HG02588 (cell line): ENCODE results near the gene AZIN2.

Experiments
- ATAC-seq: cut with Tn5 transposase; IDR thresholded peaks from one replicate; pipeline ENCODE4 v1.9.1; 2021; ENCODE audit warnings: mild to moderate bottlenecking, moderate library complexity; ENCODE audit not compliant: unreplicated experiment

The AZIN2 gene

DNA sequence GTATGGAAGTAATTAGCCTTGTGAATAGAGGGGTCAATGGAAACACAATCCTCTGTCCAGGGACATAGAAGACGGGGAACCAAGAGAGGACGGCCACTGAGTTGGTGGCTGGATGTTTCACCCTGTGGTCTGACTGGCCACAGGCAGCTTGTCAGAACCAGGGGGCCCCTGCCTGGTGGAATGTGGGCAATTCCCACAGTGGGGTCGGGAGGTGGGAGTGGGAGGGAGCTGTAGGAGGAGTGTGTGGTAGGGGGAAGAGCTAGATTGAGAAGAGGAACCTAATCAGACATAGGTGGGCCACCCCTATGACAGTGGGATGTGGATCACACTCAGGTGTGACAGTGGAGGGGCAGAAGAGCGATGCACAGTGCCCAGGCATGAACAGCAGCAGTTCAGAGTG, 69.6 kb downstream of the AZIN2 start:
- no peak for ATAC-seq

DNA sequence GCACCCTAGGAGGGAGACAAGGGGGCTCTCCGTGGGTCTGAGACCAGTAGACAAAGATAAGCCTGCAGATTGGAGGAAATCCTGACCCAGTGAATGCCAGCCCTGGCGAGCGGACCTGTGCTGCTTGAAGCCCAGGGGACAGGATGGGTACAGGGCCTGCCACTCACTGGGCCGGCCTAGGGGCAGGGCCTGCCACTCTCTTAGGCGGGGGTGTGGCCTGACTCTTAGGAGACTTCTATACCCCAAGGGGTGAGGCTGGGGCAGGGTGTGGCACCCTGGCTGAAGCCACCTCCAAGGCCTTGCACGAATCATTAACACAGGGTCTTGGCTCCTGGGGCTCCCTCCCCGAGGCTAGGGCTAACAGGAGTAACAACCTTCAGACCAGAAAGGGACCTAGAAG, 70.2 kb downstream of the AZIN2 start:
- ATAC-seq: no peak

DNA sequence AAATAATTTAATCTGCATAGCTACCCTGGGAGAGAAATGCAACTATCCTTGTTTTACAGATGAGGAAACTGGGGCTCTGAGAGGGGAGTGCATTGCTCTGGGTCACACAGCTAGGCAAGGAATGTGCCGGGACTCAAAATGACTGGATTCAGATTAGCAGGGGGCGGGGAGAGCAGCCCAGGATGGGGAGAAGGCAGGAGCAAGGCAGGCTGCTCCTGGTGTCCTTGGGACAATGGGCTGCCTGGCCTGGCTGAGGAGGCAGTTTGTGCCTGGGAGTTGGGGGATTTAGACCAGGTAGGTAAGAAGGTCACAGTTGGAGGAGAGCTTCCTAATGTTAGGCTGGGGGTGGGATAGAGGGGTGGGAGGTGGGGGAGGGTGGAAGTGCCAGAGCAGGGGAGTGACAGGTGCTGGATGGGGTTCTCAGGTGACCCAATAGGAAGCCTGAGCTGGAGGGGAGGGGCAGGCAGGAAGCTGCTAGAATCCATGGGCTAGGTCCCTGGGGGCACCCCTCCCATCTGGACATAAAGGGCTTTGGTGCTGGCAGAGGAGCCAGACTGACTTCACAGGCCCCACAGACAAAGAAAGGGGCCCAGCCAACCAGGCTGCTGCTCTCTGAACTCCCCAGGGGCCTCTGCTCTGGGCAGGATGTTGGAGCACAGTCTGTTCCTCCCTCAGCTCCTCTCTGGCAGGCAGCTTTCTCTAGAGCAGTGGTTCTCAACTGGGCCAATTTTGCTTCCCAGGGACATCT, 71.9 kb downstream of the AZIN2 start:
- no peak for ATAC-seq

DNA sequence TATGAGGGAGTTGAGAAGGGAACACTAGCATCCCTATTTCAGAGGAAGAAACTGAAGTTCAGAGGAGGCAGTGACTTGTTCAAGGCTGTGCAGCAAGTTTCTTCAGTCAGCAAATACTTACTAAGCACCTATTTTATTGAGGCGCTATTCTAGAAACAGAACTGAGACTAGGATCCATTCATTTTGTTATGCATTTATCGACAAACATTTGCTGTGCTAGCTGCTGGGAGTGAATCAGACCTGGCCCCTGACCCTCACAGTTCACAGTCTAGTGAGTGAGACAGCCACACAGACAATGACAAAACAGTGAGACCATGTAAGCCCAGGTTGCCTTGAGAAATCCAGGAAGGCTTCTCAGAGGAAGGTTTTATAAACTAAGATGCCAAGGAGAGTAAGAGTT, 72.7 kb downstream of the AZIN2 start:
- ATAC-seq: no peak

DNA sequence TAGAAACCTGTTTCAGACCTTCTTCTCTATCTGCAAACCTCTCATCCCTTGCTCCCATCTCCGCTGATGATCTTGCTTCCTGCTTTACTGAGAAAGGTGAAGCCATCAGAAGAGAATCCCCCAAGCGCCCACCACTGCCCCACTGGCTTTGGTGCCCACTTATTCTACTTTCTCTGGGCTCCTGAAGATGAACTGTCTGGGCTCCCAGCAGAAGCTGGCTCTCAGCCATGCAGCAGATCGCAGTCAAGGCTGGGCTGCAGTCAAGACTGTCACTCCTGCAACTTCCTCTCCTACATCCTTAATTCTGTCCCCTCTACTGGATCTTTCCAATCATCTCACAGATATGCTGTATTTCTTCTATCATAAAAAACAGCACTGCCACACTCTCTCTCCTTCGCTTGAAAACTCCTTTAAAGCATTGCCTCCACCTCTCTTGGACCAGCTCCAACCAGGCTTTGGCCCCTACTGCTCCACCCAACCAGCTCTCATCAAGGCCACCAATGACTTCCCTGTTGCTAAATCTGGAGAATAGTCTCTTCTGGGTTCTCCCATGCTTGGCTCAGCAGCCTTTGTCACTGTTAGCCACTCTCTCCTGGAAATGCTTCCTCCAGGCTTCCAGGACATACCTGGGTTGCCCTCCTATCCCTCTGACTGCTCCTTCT, 75.1 kb downstream of the AZIN2 start:
- no peak for ATAC-seq

DNA sequence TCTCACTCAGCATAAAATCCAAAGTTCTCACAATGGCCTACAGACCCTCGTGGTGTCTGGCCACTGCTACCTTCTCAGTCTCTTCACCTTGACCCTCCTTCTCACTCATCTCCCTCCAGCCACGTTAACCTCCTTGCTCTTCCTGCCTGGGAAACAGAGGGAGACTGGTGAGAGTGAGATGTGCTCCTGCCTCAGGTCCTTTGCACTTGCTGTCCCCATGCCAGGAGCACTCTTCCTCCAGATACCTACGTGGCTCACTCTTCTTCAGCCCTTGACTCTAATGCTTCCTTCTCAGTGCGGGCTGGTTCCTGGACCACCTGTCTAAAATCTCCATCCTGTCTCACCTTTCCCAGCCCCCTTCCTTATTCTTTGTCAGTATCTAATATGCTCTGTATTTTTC, 76.2 kb downstream of the AZIN2 start:
- ATAC-seq: no peak

DNA sequence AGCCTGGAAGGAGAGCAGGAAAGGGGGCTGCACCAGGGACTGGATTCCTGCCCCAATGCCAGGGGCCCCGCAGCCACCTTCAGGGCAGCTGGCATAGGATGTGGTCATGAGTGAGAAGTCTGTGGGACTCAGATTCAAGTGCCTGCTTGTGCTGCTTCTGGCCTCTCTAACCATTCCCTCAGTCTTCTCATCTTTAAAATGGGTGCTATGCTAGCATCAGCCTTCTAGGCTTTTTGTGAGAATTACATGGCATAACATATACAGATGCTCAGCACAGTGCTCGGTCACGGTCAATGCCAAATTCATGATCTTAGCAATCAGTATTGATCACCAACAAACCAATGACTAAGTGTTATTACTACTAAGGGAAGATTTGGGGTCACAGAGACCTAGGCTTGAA, 77.4 kb downstream of the AZIN2 start:
- no peak for ATAC-seq

DNA sequence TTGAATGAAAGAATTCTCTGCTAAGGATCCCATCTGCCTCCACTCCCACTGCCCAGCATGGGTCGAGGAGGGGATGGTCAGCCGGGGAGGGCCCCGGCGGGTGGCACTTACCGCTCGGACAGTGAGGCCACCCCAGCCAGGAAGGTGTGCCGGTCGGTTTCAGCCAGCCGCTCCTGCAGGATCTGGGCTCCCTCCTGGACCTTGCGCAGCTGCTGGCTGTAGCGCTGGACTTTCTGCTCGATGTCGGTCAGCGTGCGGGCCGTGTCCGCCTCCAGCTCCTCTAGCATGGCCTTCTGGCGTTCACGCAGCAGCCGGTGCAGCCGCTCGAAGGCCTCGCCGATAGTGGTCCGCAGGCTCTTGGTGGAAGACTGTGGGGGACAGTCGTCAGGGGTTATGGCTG, 78.6 kb downstream of the AZIN2 start:
- ATAC-seq: no peak

DNA sequence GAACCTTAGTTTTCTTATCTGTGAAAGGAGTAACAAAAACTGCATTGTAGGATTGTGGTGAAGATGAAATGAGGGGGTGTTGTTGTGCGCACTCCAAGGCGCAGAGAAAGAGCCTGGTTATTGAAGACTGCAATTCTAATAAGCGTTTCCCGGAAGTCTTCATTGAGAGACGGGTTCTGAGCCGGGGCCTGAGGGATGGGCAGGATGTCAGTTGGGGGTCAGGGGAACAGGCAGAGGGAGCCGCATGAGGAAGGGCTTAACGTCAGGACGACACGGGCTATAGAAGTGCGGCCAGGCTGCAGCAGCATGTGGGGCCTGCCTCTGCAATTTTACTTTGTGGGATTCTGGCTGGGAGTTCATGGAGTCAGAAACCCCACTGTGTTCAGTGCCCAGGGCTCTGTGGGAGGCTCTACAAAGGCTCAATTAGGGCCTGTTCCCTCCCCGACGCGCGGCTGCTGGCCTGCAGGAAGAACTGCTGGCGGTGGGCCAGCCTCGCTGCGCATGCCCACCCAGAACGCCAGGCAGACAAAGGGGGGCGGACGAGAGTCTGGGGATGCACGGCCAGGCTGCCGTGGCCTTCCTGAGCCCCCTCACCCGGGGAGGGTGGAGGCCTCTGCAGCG, 80.2 kb downstream of the AZIN2 start:
- no peak for ATAC-seq

DNA sequence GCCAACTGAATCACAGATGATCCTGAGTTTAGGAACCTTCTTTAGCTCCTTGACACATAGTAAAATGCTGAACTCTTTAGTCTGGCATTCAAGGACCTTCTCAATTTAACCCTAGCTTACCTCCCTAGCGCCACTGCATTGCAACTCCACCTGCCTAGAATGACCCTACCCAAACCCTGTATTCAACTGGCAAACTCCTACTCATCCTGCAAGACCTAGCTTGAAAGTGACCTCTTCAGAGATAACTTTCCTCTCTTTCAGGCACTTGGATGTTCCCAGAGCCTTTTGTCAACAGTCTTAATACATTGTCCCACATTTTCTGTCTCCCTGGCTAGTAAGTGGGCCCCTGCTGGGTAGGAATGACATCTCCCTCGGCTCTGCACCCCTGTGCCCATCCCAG, 81.2 kb downstream of the AZIN2 start:
- ATAC-seq: no peak

DNA sequence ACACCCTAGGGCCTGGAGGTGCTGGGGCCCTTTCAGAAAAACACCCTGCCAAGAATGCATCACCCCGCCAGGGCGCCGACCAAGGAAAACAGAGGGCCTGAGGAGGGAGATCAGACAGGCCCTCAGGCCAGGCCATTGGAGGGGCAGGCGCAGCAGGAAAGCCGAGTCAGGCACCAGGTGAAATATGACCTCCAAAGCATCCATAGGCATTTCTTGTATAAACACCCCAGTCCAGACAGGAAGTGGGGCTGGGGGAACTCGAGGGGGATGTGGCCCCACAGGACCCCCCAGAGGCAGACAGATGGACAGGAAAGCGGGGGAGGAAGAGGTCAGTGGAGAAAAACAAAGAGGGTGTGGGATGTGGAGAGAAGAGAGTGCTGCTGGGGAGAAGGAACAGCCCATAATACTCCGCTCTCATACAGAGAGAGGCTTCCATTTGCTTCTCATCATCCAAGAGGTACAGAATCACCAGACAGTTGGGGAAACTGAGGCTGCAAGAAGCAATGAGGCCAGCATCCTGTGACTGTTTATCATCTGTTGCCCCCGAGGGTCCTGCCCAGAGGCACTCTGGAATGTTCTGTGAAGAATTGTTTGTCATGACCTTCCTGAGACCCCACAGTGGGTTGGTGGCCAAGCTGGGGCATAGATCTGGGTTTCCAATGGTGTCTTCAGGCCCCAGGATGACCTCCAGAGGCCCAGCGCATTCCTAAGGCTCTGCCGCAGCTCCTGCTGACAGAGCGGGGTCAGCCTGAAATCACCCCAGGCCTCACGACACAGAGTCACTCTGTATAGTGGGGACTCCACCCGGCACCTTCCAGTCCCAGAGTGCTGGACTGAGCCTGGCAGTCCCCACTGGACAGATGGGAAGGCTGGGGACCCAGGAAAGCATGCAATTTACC, 82.9 kb downstream of the AZIN2 start:
- ATAC-seq: no peak

DNA sequence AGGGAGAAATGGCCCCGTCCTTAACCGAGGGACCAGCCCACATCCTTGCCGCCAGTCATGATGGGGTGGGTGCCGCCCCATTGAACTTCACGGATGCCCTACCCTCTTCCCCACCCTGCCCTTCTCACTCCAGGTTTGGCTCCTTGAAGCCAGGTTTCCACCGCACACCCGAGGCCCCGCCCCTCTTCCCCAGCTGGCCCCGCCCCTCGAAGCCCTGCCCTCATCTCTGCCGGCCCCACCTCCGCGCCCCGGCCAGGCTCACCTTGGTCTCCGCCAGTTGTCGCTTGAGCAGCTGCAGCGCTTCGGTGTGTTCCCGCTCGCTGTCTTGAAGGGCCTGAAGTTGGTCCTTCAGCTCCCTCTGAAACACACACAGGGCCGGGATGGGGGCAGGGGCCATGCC, 84.3 kb downstream of the AZIN2 start:
- ATAC-seq: no peak

DNA sequence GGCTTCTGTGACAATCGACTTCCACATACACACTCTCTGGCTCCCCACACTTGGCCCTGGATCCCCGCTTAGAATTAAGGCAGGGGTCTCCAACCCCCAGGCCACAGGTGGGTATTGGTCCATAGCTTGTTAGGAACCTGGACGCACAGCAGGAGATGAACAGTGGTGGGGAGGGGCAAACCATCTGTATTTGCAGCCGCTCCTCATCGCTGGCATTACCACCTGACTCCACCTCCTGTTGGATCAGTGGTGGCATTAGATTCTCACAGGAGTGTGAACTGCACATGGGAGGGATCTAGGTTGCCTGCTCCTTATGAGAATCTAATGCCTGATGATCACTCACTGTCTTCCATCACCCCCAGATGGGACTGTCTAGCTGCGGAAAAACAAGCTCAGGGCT, 84.9 kb downstream of the AZIN2 start:
- ATAC-seq: no peak

DNA sequence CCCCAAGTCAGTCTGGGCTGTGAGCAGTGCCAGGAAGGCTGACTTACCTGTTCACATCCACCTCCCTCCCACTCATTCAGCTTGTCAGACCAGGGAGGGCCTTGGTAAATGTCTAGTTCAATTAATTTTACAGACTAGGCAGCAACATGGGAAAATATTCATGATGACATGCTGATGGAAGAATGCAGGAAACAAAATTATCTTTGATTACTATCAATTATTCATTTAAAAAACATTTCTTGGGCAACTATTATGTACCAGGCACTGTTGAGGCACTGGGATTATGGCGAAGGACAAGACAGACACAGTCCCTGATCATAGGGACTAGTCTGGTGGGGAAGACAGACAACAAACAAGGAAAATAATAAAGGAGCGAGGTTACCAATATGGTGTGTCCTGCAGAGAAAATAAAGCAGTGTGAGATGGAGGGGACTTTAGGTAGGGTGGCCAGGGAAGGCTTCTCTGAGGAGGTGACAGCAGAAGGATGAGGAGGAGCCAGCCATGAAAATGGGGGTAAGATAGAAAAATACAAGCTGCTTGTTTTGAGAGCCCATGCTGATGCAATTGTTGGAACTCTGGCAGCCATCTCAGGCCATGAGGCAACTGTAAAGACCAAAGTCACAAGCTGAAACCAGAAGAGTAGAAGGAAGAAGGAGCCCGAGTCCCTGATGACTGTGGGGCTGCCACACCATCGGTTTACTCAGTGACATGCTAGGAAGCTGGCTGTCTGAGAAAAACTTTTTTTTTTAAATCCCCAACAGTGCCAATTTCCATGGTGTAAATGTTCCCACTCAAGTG, 86.9 kb downstream of the AZIN2 start:
- ATAC-seq: no peak

DNA sequence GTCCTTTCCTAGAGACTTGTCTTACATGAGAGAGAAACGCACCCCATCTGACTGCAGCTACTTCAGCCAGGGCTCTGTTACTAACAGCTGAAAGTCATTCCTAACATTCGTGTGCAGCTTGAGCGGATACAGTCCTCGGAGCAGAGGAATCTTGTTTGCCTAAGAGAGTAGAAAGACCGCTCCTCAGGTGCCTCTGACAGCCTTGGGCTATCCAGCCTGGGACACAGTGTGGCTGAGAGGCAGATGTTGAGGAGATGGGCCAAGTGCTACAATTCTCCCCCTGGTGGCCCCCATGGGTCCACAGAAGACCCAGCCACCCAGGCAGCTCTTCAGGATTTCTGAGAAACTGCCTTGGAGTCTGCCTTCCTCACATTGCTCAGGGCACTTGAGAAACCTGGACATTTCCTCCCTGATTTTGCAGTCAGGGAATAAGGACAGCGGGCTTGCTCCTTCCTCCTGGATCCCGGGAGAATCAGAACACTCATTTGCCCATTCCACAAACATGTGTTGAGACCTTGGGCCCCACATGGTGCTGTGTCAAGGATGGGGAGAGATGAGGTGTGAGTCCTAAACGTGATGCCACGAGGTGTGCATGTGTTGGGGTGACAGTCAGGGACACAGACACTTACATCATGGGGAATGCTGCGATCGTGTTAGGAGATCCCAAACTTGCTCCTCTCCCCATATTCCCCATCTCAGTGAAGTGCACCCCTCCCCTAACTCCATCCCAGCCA, 87.8 kb downstream of the AZIN2 start:
- ATAC-seq: no peak

DNA sequence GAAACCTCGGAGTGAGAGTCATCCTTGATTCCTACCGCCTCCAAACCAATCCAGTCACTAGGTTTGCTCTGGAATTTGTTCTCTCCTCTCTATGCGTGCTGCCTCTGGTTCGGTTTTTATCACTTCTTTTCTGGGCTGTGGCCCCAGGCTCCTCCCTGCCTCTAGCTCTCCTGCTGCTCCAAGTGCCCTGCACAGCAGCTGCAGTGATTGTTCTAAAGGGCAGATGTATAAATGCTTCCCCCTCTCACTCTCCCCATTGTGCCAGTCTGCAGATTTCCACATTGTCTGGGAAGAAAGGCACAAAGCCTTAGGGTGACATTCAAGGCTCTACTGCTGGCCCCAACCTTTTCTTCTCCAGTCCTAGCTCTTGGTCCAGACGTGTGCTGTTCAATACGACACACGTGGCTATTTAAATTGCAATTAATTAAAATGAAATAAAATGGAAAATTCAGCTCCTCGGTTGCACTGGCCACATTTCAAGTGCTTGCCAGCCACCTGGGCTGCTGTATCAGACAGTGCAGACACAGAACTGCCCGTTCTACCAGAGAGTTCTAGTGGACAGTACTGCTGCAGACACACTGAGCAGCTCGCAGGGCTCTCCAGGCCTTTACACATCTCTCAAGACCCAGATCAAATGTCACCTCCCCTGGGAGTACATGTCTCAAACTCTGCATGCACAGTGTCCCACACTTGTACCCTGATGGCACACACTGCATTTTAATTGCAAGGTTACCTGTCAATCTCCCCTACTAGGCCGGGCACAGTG, 88.5 kb downstream of the AZIN2 start:
- no peak for ATAC-seq
